HepG2 (cell line): ENCODE measurements around the gene RNASE8. TPM values are rescaled to one million over a fixed set of nuclear protein-coding genes. Genes with fewer than 3 reads are reported as not detected.

Experiments used
- FOSL1 ChIP-seq: sonication (generic); formaldehyde crosslinking; IDR thresholded peaks from 2 replicates; pipeline ENCODE4 v1.9.0; 2021; ENCODE audit warnings: missing genetic modification reagents, borderline replicate concordance
- KAT2B ChIP-seq: fragments of 150-350 bp; IDR thresholded peaks from 2 replicates; pipeline ENCODE4 v1.6.1; 2014; ENCODE audit warnings: low read depth, low read length, borderline replicate concordance
- PHF8 ChIP-seq: sonication (generic); formaldehyde crosslinking; IDR thresholded peaks from 2 replicates; pipeline ENCODE4 v1.5.0; 2020; ENCODE audit warnings: missing genetic modification reagents
- TRIM22 ChIP-seq: fragments of 450-650 bp; IDR thresholded peaks from 2 replicates; pipeline ENCODE4 v1.6.1; 2017
- polyA plus RNA-seq, 8 experiments: library from polyadenylated mRNA; depleted of rRNA in 3 of 8; stranded (reverse) in 7 of 8; unstranded in 1 of 8; fragments of >200 nt; fragmentation: Illumina TruSeq in 4 of 8; extraction: Trizol in 4 of 8; gene quantifications; 2 replicates each; pipeline versions ENCODE4 v1.2.1 to v1.2.3, GENCODE V29; 2011 to 2016; ENCODE audit warnings: low read depth in 4 of 8, missing spikeins in 1 of 8, mixed read lengths in 1 of 8; ENCODE audit not compliant: insufficient read depth in 1 of 8
- total RNA-seq, 5 experiments: library from RNA; depleted of rRNA; stranded (reverse); fragments of >200 nt; fragmentation: Illumina TruSeq; extraction: Trizol; gene quantifications; 2 replicates each; pipeline ENCODE4 v1.2.3, GENCODE V29; 2016; ENCODE audit warnings: low read depth in 1 of 5
- TF ChIP-seq, protein P1 (sequence below): IDR thresholded peaks from 2 replicates; pipeline ENCODE4 v1.4.0; 2020; ENCODE audit warnings: mild to moderate bottlenecking, missing genetic modification reagents
- TF ChIP-seq, protein P2 (sequence below): sonication (generic); formaldehyde crosslinking; IDR thresholded peaks from 2 replicates; pipeline ENCODE4 v1.8.0; 2022; ENCODE audit warnings: mild to moderate bottlenecking, missing genetic modification reagents, moderate library complexity

The RNASE8 gene
- total and polyA plus RNA-seq, 2 of the 13 experiments (the other 11 are each of a cell fraction or from before 2014, with no cell fraction given): not detected

- TF ChIP-seq TRIM22 (0 out of 2 replicates have a peak, but pooled peaks have one; percentile 42), FOSL1 (no peak), PHF8 (CRISPR knock-in tag) (no peak), KAT2B (no peak)
- TF ChIP-seq, protein P1, sequence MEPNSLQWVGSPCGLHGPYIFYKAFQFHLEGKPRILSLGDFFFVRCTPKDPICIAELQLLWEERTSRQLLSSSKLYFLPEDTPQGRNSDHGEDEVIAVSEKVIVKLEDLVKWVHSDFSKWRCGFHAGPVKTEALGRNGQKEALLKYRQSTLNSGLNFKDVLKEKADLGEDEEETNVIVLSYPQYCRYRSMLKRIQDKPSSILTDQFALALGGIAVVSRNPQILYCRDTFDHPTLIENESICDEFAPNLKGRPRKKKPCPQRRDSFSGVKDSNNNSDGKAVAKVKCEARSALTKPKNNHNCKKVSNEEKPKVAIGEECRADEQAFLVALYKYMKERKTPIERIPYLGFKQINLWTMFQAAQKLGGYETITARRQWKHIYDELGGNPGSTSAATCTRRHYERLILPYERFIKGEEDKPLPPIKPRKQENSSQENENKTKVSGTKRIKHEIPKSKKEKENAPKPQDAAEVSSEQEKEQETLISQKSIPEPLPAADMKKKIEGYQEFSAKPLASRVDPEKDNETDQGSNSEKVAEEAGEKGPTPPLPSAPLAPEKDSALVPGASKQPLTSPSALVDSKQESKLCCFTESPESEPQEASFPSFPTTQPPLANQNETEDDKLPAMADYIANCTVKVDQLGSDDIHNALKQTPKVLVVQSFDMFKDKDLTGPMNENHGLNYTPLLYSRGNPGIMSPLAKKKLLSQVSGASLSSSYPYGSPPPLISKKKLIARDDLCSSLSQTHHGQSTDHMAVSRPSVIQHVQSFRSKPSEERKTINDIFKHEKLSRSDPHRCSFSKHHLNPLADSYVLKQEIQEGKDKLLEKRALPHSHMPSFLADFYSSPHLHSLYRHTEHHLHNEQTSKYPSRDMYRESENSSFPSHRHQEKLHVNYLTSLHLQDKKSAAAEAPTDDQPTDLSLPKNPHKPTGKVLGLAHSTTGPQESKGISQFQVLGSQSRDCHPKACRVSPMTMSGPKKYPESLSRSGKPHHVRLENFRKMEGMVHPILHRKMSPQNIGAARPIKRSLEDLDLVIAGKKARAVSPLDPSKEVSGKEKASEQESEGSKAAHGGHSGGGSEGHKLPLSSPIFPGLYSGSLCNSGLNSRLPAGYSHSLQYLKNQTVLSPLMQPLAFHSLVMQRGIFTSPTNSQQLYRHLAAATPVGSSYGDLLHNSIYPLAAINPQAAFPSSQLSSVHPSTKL (CRISPR knock-in tag): no peak
- TF ChIP-seq, protein P2, sequence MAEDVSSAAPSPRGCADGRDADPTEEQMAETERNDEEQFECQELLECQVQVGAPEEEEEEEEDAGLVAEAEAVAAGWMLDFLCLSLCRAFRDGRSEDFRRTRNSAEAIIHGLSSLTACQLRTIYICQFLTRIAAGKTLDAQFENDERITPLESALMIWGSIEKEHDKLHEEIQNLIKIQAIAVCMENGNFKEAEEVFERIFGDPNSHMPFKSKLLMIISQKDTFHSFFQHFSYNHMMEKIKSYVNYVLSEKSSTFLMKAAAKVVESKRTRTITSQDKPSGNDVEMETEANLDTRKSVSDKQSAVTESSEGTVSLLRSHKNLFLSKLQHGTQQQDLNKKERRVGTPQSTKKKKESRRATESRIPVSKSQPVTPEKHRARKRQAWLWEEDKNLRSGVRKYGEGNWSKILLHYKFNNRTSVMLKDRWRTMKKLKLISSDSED (CRISPR knock-in tag): no peak
These were observed 2.4 kb downstream of the RNASE8 start (continued) for GRCh38 chr14:21059842-21060613.
